NOMO-1 treated with dmso at 0.1 percent for 144 hours (cell line): ENCODE measurements around the gene PPP1R3G.
A peak's percentile ranks its signal among the peaks of the same experiment; 100 is the strongest.
"Not testable (repeated sequence)": the region's sequence is repeated elsewhere in the genome, so short reads cannot be mapped to it uniquely, and the experiment has no call there.

ENCODE experiments used
- DNase-seq: peaks from one replicate; lab custom pipeline; 2025; ENCODE audit not compliant: unreplicated experiment; lab: John Stamatoyannopoulos, UW

The PPP1R3G gene

GRCh38 chr6:5084781-5085647 lies at the start of gene PPP1R3G:
TSS of gene PPP1R3G (plus strand) at chr6:5085341. CDS start at chr6:5085486, 145 bp downstream.
- peak; percentile 35 for DNase-seq

GRCh38 chr6:5036269-5036668 lies 48.9 kb upstream of the PPP1R3G start:
- DNase-seq, result peak; percentile 36

GRCh38 chr6:5041955-5042354 lies 43.2 kb upstream of the PPP1R3G start:
- DNase-seq, result no peak

- DNase-seq, result no peak
Observed at GRCh38 chr6:5042436-5042835, 42.7 kb upstream of the PPP1R3G start.

GRCh38 chr6:5044866-5045265 lies 40.3 kb upstream of the PPP1R3G start:
- DNase-seq, result no peak

GRCh38 chr6:5045416-5045815 lies 39.7 kb upstream of the PPP1R3G start:
- DNase-seq, result no peak

GRCh38 chr6:5046430-5046829 lies 38.7 kb upstream of the PPP1R3G start:
- DNase-seq, result no peak

GRCh38 chr6:5050009-5050408 lies 35.1 kb upstream of the PPP1R3G start:
- DNase-seq, result peak; percentile 80

- no peak for DNase-seq
Observed at GRCh38 chr6:5051394-5051793, 33.7 kb upstream of the PPP1R3G start.

GRCh38 chr6:5053038-5053437 lies 32.1 kb upstream of the PPP1R3G start:
- DNase-seq, result peak; percentile 13

- DNase-seq, result no peak
Observed at GRCh38 chr6:5053864-5054244, 31.3 kb upstream of the PPP1R3G start.

GRCh38 chr6:5054245-5054873 lies 30.8 kb upstream of the PPP1R3G start:
- DNase-seq, result no peak

- DNase-seq, result no peak
Observed at GRCh38 chr6:5055118-5055517, 30.0 kb upstream of the PPP1R3G start.

- no peak for DNase-seq
Observed at GRCh38 chr6:5058254-5058653, 26.9 kb upstream of the PPP1R3G start.

- no peak for DNase-seq
Observed at GRCh38 chr6:5059036-5059896, 25.9 kb upstream of the PPP1R3G start.

GRCh38 chr6:5060439-5060838 lies 24.7 kb upstream of the PPP1R3G start:
- DNase-seq, result not testable (repeated sequence)

GRCh38 chr6:5061152-5061551 lies 24.0 kb upstream of the PPP1R3G start:
- no peak for DNase-seq

GRCh38 chr6:5063617-5064016 lies 21.5 kb upstream of the PPP1R3G start:
- DNase-seq, result no peak

GRCh38 chr6:5066456-5067093 lies 18.6 kb upstream of the PPP1R3G start:
- no peak for DNase-seq

GRCh38 chr6:5067305-5067704 lies 17.8 kb upstream of the PPP1R3G start:
- no peak for DNase-seq

GRCh38 chr6:5068153-5068751 lies 16.9 kb upstream of the PPP1R3G start:
- DNase-seq, result no peak
